WERI-Rb-1 (cell line): Measurements from ENCODE around the gene PIAS1.

Source experiments
- DNase-seq: peaks from one replicate; pipeline ENCODE4 v3.0.0-alpha.2; 2020
- H3K27ac ChIP-seq: fragments of 250-450 bp; sonication (Bioruptor Pico); 2 replicates; pipeline ENCODE4 v1.5.1; 2020; ENCODE audit warnings: mild to moderate bottlenecking, moderate library complexity
- H3K27me3 ChIP-seq: fragments of 250-450 bp; sonication (Bioruptor Pico); 2 replicates; pipeline ENCODE4 v1.5.1; 2021; ENCODE audit warnings: mild to moderate bottlenecking, low read depth, moderate library complexity; ENCODE audit not compliant: insufficient read depth, severe bottlenecking
- H3K36me3 ChIP-seq: fragments of 250-450 bp; sonication (Bioruptor Pico); 2 replicates; pipeline ENCODE4 v1.5.1; 2020; ENCODE audit warnings: mild to moderate bottlenecking, moderate library complexity
- H3K4me3 ChIP-seq: 2 replicates; pipeline ENCODE4 v1.5.1; 2011; ENCODE audit warnings: low read depth, mild to moderate bottlenecking, control low read depth, low read length
- H3K9me3 ChIP-seq: fragments of 250-450 bp; sonication (Bioruptor Pico); 2 replicates; pipeline ENCODE4 v1.5.1; 2021; ENCODE audit warnings: mild to moderate bottlenecking, moderate library complexity; ENCODE audit not compliant: severe bottlenecking
- CTCF ChIP-seq: IDR thresholded peaks from 2 replicates; pipeline ENCODE4 v1.5.1; 2011; ENCODE audit warnings: low read depth, mild to moderate bottlenecking, control low read depth, inconsistent platforms, low read length

PIAS1 gene

GRCh38 chr15:68029959-68030358, 24.2 kb upstream of the PIAS1 start:
- Histone ChIP-seq H3K4me3 (no peak overlapping the region), H3K27ac (no peak overlapping the region), H3K36me3 (no peaks in the 10 kb centered on the region), H3K27me3 (no peaks in the 10 kb centered on the region), H3K9me3 (peaks cover 13% of the 10 kb centered on the region)
- TF ChIP-seq CTCF, result no peak
- DNase-seq, result no peak

GRCh38 chr15:68031404-68031803, 22.7 kb upstream of the PIAS1 start:
- no peak for DNase-seq
- H3K4me3 ChIP-seq, result no peak overlapping the region
- H3K27me3 ChIP-seq, result no peaks in the 10 kb centered on the region
- H3K36me3 ChIP-seq, result no peaks in the 10 kb centered on the region
- TF ChIP-seq CTCF, result no peak
- H3K27ac ChIP-seq, result no peak overlapping the region
- H3K9me3 ChIP-seq, result peaks cover 13% of the 10 kb centered on the region

DNA sequence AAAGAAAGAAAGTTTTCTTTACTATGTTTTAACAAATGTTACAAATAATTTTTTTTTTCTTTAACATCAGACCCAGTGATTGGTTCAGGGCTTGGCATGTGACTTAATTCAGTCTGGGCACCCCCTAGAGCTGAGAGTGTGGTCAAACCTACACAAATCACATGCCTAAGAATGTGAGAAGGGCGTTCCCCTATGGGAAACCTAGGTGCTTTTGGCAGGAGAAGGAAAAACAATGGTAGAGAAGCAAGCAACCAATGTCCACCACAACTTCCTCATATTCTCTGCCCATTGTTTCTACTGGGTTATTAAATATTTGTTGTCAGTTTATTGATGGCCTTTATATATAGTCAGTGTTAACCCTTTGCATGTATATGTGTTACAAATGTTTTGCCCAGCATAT, 21.4 kb upstream of the PIAS1 start:
- DNase-seq, result no peak
- no peaks in the 10 kb centered on the region for H3K36me3 ChIP-seq
- H3K27me3 ChIP-seq, result no peaks in the 10 kb centered on the region
- H3K27ac ChIP-seq, result no peak overlapping the region
- peaks cover 19% of the 10 kb centered on the region for H3K9me3 ChIP-seq
- TF ChIP-seq CTCF, result no peak
- H3K4me3 ChIP-seq, result no peak overlapping the region

DNA sequence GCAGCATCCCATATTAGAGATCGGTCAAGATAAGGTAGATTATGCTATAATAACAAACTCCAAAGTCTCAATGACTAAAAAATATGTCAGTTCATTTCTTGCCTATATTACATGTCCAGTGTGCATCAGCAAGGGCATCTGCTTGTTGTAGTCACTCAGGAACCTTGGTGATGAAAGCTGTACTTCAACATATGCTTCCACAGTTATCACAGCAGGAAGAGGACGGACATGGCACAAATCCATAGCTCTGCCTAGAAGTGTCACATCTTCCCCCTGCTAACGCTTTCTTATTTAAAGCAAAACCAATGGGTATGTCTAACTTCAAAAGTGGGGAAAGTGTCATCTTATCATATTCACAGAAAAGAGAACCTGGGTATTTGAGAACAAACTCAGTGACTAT, 20.0 kb upstream of the PIAS1 start:
- no peak overlapping the region for H3K4me3 ChIP-seq
- no peak for TF ChIP-seq CTCF
- peaks cover 21% of the 10 kb centered on the region for H3K9me3 ChIP-seq
- no peaks in the 10 kb centered on the region for H3K27me3 ChIP-seq
- DNase-seq, result no peak
- H3K27ac ChIP-seq, result no peak overlapping the region
- no peaks in the 10 kb centered on the region for H3K36me3 ChIP-seq

DNA sequence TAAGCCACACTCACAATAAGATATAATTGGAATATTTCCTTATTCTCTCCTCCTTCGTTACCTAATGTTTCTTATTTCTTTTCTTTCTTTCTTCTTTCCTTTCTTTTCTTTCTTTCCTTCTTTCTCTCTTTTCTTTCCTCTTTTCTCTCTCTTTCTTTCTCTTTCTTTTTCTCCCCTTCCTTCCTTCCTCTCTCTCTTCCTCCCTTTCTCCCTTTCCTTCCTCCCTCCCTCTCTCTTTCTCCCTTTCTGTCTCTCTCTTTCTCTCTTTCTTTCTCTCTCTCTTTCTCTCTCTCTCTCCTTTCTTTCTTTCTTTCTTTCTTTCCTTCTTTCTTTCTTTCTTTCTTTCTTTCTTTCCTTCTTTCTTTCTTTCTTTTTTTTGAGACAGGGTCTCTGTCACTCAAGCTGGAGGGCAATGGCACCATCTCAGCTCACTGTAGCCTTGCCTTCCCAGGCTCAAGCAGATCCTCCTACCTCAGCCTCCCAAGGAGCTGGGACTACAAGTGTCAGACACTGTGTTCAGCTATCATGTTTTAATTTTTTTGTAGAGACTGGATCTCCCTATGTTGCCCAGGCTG, 19.3 kb upstream of the PIAS1 start:
- no peak for DNase-seq
- Histone ChIP-seq H3K36me3 (no peaks in the 10 kb centered on the region), H3K9me3 (peaks cover 21% of the 10 kb centered on the region), H3K4me3 (no peak overlapping the region), H3K27me3 (no peaks in the 10 kb centered on the region), H3K27ac (no peak overlapping the region)
- TF ChIP-seq CTCF, result no peak

DNA sequence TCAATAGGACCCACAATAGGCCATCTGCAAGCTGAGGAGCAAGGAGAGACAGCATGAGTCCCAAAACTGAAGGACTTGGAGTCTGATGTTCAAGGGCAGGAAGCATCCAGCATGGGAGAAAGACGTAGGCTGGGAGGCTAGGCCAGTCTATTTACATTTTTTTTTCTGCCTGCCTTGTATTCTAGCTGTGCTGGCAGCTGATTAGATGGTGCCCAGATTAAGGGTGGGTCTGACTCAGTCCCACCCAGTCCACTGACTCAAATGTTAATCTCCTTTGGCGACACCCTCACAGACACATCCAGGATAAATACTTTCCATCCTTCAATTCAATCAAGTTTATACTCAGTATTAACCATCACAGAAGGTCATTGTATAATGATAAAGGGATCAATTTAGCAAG, 15.9 kb upstream of the PIAS1 start:
- no peak overlapping the region for H3K27ac ChIP-seq
- no peaks in the 10 kb centered on the region for H3K36me3 ChIP-seq
- H3K27me3 ChIP-seq, result no peaks in the 10 kb centered on the region
- peaks cover 10% of the 10 kb centered on the region for H3K9me3 ChIP-seq
- H3K4me3 ChIP-seq, result no peak overlapping the region
- no peak for TF ChIP-seq CTCF
- no peak for DNase-seq
